Measurements from ENCODE around the gene FAM221B. TPM values are rescaled to one million over a fixed set of nuclear protein-coding genes. Genes with fewer than 3 reads are reported as not detected.

Gene FAM221B
- total and polyA plus RNA-seq, 7 donors = not detected

- Histone ChIP-seq H3K4me1 (no peaks in the 10 kb centered on the region), H3K9me3 (no peaks in the 10 kb centered on the region), H3K27ac (no peak overlapping the region), H3K36me3 (ENCODE audit: insufficient read depth in 1 of 2, low read depth in 1 of 2) (no peaks in the 10 kb centered on the region), H3K4me3 (no peak overlapping the region), H3K27me3 (ENCODE audit: insufficient read depth in 3 of 3, low read length in 2 of 3) (peaks cover 0 to 9% (median 1%) of the 10 kb centered on the region in 3 donors)
- DNase-seq (no peak), ATAC-seq (no peak)
- WGBS, 3 donors = 83 to 90% (median 84%) methylated on average over 18 to 19 of the region's 19 CpGs
- intact Hi-C loops (cut with DNase I) = no loop called here
- TF ChIP-seq CTCF (IDR thresholded peaks at IDR 0.05) = no peak
Measured at GRCh38 chr9:35869621-35870216, 41.2 kb upstream of the FAM221B start.

- intact Hi-C loops (cut with DNase I) = no loop called here
- no peak overlapping the region for H3K27ac ChIP-seq
- WGBS, 3 donors = 69 to 77% (median 71%) methylated on average over 2 of the region's 2 CpGs
Measured at GRCh38 chr9:35868933-35869332, 40.4 kb upstream of the FAM221B start.

GRCh38 chr9:35867538-35867937, 39.0 kb upstream of the FAM221B start:
- intact Hi-C loops (cut with DNase I) = no loop called here
- H3K27ac ChIP-seq = no peak overlapping the region
- peaks cover 0 to 15% (median 1%) of the 10 kb centered on the region in 3 donors for H3K27me3 ChIP-seq (ENCODE audit: insufficient read depth in 3 of 3, low read length in 2 of 3)
- no peaks in the 10 kb centered on the region for H3K9me3 ChIP-seq
- no peak overlapping the region for H3K4me3 ChIP-seq
- ATAC-seq (no peak), DNase-seq (no peak)
- 80 to 93% (median 89%) methylated on average over 4 of the region's 4 CpGs for WGBS, 3 donors
- H3K36me3 ChIP-seq (ENCODE audit: insufficient read depth in 1 of 2, low read depth in 1 of 2) = no peaks in the 10 kb centered on the region
- TF ChIP-seq CTCF (IDR thresholded peaks at IDR 0.05) = no peak
- H3K4me1 ChIP-seq = no peaks in the 10 kb centered on the region

More at GRCh38 chr9:35868933-35869332, 40.4 kb upstream of the FAM221B start:
- no peak overlapping the region for H3K4me3 ChIP-seq
- no peaks in the 10 kb centered on the region for H3K4me1 ChIP-seq
- TF ChIP-seq CTCF (IDR thresholded peaks at IDR 0.05) = no peak
- no peaks in the 10 kb centered on the region for H3K9me3 ChIP-seq
- H3K27me3 ChIP-seq (ENCODE audit: insufficient read depth in 3 of 3, low read length in 2 of 3) = peaks cover 0 to 15% (median 1%) of the 10 kb centered on the region in 3 donors
- no peaks in the 10 kb centered on the region for H3K36me3 ChIP-seq (ENCODE audit: insufficient read depth in 1 of 2, low read depth in 1 of 2)
- DNase-seq = no peak
- ATAC-seq = no peak

- DNase-seq (no peak), ATAC-seq (no peak)
- no peaks in the 10 kb centered on the region for H3K36me3 ChIP-seq (ENCODE audit: insufficient read depth in 1 of 2, low read depth in 1 of 2)
- no peaks in the 10 kb centered on the region for H3K9me3 ChIP-seq
- no peak overlapping the region for H3K4me3 ChIP-seq
- no peak overlapping the region for H3K27ac ChIP-seq
- intact Hi-C loops (cut with DNase I) = no loop called here
- peaks cover 0 to 15% (median 4%) of the 10 kb centered on the region in 3 donors for H3K27me3 ChIP-seq (ENCODE audit: insufficient read depth in 3 of 3, low read length in 2 of 3)
- no peak for TF ChIP-seq CTCF (IDR thresholded peaks at IDR 0.05)
- 74 to 85% (median 85%) methylated on average over 8 of the region's 8 CpGs for WGBS, 3 donors
- no peaks in the 10 kb centered on the region for H3K4me1 ChIP-seq
Measured at GRCh38 chr9:35864695-35865255, 36.2 kb upstream of the FAM221B start.
